Activated CD8-positive, alpha-beta T cell treated with anti-CD3 and anti-CD28 coated beads for 36 hours (primary cell): ENCODE data around the gene RFNG. TPM values are rescaled to one million over a fixed set of nuclear protein-coding genes. Genes with fewer than 3 reads are reported as not detected.

Source experiments
- ATAC-seq: fragments of 200-7000 bp; cut with Tn5 transposase; one replicate; pipeline ENCODE4 v1.10.0; 2021; ENCODE audit warnings: mild to moderate bottlenecking, moderate library complexity
- CTCF ChIA-PET: fragments of 350-600 bp; sonication (Branson Sonifier 250); formaldehyde crosslinking; loops from one replicate; lab custom pipeline; 2021; ENCODE audit warnings: antibody characterized with exemption; lab: Charles Lee
- POLR2A ChIA-PET: fragments of 350-600 bp; sonication (Branson Sonifier 250); formaldehyde crosslinking; loops from one replicate; lab custom pipeline; 2021; ENCODE audit warnings: antibody characterized with exemption; lab: Charles Lee
- DNase-seq: peaks from one replicate; pipeline ENCODE4 v3.0.0-alpha.2; 2020
- H3K27ac Mint-ChIP-seq: one replicate; pipeline ENCODE4 v1.8.0; 2021; ENCODE audit warnings: mild to moderate bottlenecking, mixed read lengths
- H3K27me3 Mint-ChIP-seq: one replicate; pipeline ENCODE4 v1.8.0; 2021; ENCODE audit warnings: mixed read lengths
- H3K36me3 Mint-ChIP-seq: one replicate; pipeline ENCODE4 v1.8.0; 2021; ENCODE audit warnings: low read depth, mixed read lengths
- H3K4me1 Mint-ChIP-seq: one replicate; pipeline ENCODE4 v1.8.0; 2021; ENCODE audit warnings: low read depth, mixed read lengths
- H3K4me3 Mint-ChIP-seq: one replicate; pipeline ENCODE4 v1.8.0; 2021; ENCODE audit warnings: mild to moderate bottlenecking, moderate library complexity, mixed read lengths
- H3K9me3 Mint-ChIP-seq: one replicate; pipeline ENCODE4 v1.8.0; 2021; ENCODE audit warnings: mixed read lengths
- CTCF ChIP-seq: fragments of 200-600 bp; IDR thresholded peaks from one replicate; pipeline ENCODE4 v1.8.0; 2022; ENCODE audit warnings: antibody characterized with exemption, mild to moderate bottlenecking
- intact Hi-C: fragments of 100-400 bp; cut with micrococcal nuclease; formaldehyde crosslinking; loops from one replicate; pipeline ENCODE4 v1.10.0; 2022
- total RNA-seq, 2 experiments: library from RNA; stranded (reverse); gene quantifications; one replicate each; pipeline ENCODE4 v1.2.3, GENCODE V29; 2021

Gene RFNG
- total RNA-seq, 2 experiments from 2014 or later, result 14.2 to 15.3 TPM

- H3K36me3 Mint-ChIP-seq, result peaks cover 1% of the 10 kb centered on the region
- intact Hi-C loops, result no loop called here
- ChIA-PET POLR2A (interaction anchor here (1.0 to 1.9 kb wide), 4 partner anchors 11 to 39 kb away, joined by 3 to 4 read pairs (median 4); partner anchors contain the start of gene FASN), CTCF (interaction anchor here (2.2 kb wide), 1 partner anchor 30 kb away, joined by 5 read pairs; no protein-coding TSS in a partner anchor)
- H3K27ac Mint-ChIP-seq, result no peak overlapping the region
- H3K4me1 Mint-ChIP-seq, result peaks cover 9% of the 10 kb centered on the region
- H3K27me3 Mint-ChIP-seq, result no peaks in the 10 kb centered on the region
- TF ChIP-seq CTCF, result no peak
- no peak for ATAC-seq
- no peak for DNase-seq
- no peaks in the 10 kb centered on the region for H3K9me3 Mint-ChIP-seq
- H3K4me3 Mint-ChIP-seq, result no peak overlapping the region
These were observed 8.4 kb upstream of the RFNG start for GRCh38 chr17:82060001-82060380.

GRCh38 chr17:82059272-82060000 lies 7.8 kb upstream of the RFNG start:
- POLR2A ChIA-PET, result interaction anchor here (0.7 to 1.9 kb wide), 6 partner anchors 10 to 167 kb away, joined by 3 to 4 read pairs (median 3); partner anchors contain the start of gene FASN
- ATAC-seq (no peak), DNase-seq (no peak)
- no peak for TF ChIP-seq CTCF
- H3K4me3 Mint-ChIP-seq, result no peak overlapping the region
- H3K4me1 Mint-ChIP-seq, result peaks cover 8% of the 10 kb centered on the region
- no peak overlapping the region for H3K27ac Mint-ChIP-seq
- CTCF ChIA-PET, result interaction anchor here (2.2 kb wide), 1 partner anchor 29 kb away, joined by 5 read pairs; no protein-coding TSS in a partner anchor
- H3K9me3 Mint-ChIP-seq, result no peaks in the 10 kb centered on the region
- no peaks in the 10 kb centered on the region for H3K27me3 Mint-ChIP-seq
- intact Hi-C loops, result no loop called here
- peaks cover 3% of the 10 kb centered on the region for H3K36me3 Mint-ChIP-seq

GRCh38 chr17:82058855-82059249 lies 7.2 kb upstream of the RFNG start:
- Mint-ChIP-seq H3K4me1 (peaks cover 3% of the 10 kb centered on the region), H3K4me3 (no peak overlapping the region), H3K9me3 (no peaks in the 10 kb centered on the region), H3K27ac (no peak overlapping the region), H3K36me3 (peaks cover 3% of the 10 kb centered on the region), H3K27me3 (no peaks in the 10 kb centered on the region)
- POLR2A ChIA-PET, result interaction anchor here (0.7 to 1.9 kb wide), 5 partner anchors 10 to 166 kb away, joined by 3 to 4 read pairs (median 3); partner anchors contain the start of gene FASN
- DNase-seq (no peak), ATAC-seq (no peak)
- CTCF ChIA-PET, result interaction anchor here (2.2 kb wide), 1 partner anchor 29 kb away, joined by 5 read pairs; no protein-coding TSS in a partner anchor
- intact Hi-C loops, result no loop called here
- no peak for TF ChIP-seq CTCF

GRCh38 chr17:82058230-82058854 lies 6.7 kb upstream of the RFNG start:
- Mint-ChIP-seq H3K27me3 (no peaks in the 10 kb centered on the region), H3K9me3 (no peaks in the 10 kb centered on the region), H3K27ac (no peak overlapping the region), H3K4me1 (peaks cover 5% of the 10 kb centered on the region), H3K36me3 (peaks cover 3% of the 10 kb centered on the region), H3K4me3 (no peak overlapping the region)
- ATAC-seq (no peak), DNase-seq (no peak)
- CTCF ChIA-PET, result no interaction called here
- POLR2A ChIA-PET, result interaction anchor here (0.7 to 0.9 kb wide), 2 partner anchors 29 to 166 kb away, joined by 3 read pairs; no protein-coding TSS in a partner anchor
- no peak for TF ChIP-seq CTCF
- intact Hi-C loops, result no loop called here
